Subcutaneous preadipocyte (primary cell): ENCODE measurements around the gene LRCH2. TPM values are rescaled to one million over a fixed set of nuclear protein-coding genes. Genes with fewer than 3 reads are reported as not detected.
A peak's percentile ranks its signal among the peaks of the same experiment; 100 is the strongest.

Experiments used
- small RNA-seq: library from RNA; depleted of rRNA; stranded (forward); fragments of <200 nt; gene quantifications from one replicate; pipeline ENCODE3, GENCODE V24; 2012
- total RNA-seq: library from RNA; depleted of rRNA; stranded (reverse); fragments of >200 nt; gene quantifications from 2 replicates; pipeline ENCODE4 v1.2.3, GENCODE V29; 2012

The LRCH2 gene
- total RNA-seq: 4.3 and 4.8 TPM in 2 replicates

DNA sequence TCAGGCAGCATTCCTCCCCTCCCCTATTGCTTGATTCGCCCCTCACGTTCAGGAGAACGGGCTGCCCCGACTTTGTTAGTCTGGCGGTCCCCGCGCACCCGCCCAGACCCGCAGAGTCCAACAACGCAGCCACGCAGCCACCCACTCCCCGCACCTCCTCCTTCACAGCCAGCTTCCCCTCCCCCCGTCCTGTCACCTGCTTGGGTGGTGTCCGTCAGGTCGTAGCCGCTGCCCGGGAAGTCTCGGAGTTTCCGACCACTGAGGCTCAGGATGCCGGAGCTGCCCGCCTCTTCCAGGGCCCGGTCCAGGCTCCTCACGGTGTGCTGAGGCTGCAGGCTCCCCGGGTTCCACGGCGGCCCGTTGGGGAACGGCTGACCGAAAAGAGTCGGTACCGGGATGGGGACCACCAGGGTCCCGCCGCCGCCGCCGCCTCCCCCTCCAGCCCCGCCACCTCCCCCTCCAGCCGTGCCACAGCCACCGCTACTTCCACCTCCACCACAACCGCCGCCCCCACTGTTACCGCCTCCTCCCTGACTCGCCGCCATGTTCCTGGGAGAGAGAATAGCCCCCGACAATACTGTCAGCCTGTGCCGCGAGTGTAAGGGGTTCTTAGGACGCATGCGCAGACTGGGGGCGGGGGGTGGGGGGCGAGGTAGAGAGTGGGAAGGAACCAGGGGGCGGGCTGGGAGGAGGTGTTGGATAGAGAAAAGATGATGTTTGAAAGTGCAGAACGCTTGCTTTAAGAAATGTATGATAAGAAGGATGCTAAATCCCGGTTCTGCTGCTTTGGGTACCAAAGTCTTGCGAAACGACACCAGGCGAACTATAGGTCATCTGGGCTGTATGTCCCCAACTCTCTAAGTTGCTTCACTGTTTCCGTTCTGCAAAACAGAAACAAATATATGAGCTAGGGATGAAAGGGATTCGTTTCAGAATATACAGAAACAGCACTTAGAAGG lies at the start of gene LRCH2:
LRCH2 (minus strand) TSS at position 600 of the 959 bp plus-strand sequence; CDS start at position 545, 55 bp downstream.

GRCh38 chrX:115189110-115189509 lies 44.8 kb downstream of the LRCH2 start, which contains the start of gene RBMXL3:
TSS of gene RBMXL3 (plus strand) at chrX:115189410. CDS start at chrX:115189442, 32 bp downstream.

Small RNA genes within 50 kb of the gene (small RNA-seq; reads per million reads assigned to genes)
- gene RF00019 (not detected), gene SNORA35B (17.9 reads per million, percentile 97 among the genes with 10 or more reads in this experiment)

Other genes with a start within 250 kb of the LRCH2 start
- gene IL13RA2, start 216.5 kb downstream of the LRCH2 start, total RNA-seq: 171 and 270 TPM in 2 replicates
- not detected in 2 replicates for gene RBMXL3, start 44.7 kb downstream of the LRCH2 start, total RNA-seq
- not detected in 2 replicates for gene LUZP4, start 55.6 kb upstream of the LRCH2 start, total RNA-seq